Measurements from ENCODE around the gene MTNR1B. TPM values are rescaled to one million over a fixed set of nuclear protein-coding genes. Genes with fewer than 3 reads are reported as not detected.

MTNR1B gene
- total and polyA plus RNA-seq, 2 of the 13 experiments (the other 11 are each of a cell fraction or from before 2014, with no cell fraction given) = not detected

DNA sequence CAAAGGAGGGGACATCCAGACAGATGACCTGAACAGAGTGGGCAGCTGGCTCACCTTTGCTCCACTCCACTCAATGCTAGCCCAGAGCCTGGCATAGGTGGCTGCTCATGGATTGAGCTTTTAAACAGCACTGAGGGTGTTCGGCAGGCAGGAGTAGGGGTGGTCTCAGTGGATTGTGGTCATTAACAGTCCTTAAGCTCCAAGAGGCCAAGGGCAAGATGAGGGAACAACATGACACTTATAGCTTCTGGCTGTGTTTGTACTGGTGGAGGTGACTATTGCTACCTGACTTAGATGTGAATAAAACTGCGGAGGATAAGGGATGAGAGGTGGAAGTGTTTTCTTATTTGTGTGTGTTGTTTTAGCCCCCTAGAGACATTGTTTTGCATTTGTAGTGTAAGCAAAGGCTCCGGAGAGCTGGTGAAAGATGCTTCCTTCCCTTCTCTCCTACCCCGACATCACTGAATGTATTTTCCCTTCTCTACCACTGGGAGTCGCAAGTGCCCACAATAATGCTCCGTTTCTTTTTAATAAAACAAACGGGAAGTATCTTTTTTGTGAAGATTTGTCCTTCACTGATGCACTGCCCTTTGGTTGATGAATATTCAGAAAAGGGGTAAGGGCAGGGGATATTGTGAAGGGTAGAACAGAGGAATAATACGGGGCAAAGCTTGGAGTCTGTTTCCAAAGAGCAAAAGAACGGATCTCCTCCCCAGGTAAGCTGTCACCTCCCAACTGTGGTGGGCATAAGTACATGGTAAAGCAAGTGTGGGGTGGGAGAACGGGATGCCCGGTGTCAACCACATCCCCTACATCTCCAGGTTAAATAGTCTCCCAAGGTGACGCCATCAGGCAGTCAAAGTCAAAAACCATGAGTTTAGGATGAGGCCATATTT lies 27.5 kb upstream of the MTNR1B start (continued):
- TF ChIP-seq ASH2L (IDR thresholded peaks at IDR 0.05; ENCODE audit: insufficient read length, low read depth, low read length) = no peak
- TF ChIP-seq RAD21 (CRISPR knock-in tag; IDR thresholded peaks at IDR 0.05) = peak; percentile 66
- TF ChIP-seq PAF1 (CRISPR knock-in tag; IDR thresholded peaks at IDR 0.05) = no peak
- TF ChIP-seq KMT2A (CRISPR knock-in tag; IDR thresholded peaks at IDR 0.05) = no peak
- no peak for TF ChIP-seq ZNF629 (CRISPR knock-in tag; conservative IDR thresholded peaks at IDR 0.05)
- TF ChIP-seq ZNF564 (CRISPR knock-in tag; IDR thresholded peaks at IDR 0.05) = no peak
- TF ChIP-seq, protein P1, sequence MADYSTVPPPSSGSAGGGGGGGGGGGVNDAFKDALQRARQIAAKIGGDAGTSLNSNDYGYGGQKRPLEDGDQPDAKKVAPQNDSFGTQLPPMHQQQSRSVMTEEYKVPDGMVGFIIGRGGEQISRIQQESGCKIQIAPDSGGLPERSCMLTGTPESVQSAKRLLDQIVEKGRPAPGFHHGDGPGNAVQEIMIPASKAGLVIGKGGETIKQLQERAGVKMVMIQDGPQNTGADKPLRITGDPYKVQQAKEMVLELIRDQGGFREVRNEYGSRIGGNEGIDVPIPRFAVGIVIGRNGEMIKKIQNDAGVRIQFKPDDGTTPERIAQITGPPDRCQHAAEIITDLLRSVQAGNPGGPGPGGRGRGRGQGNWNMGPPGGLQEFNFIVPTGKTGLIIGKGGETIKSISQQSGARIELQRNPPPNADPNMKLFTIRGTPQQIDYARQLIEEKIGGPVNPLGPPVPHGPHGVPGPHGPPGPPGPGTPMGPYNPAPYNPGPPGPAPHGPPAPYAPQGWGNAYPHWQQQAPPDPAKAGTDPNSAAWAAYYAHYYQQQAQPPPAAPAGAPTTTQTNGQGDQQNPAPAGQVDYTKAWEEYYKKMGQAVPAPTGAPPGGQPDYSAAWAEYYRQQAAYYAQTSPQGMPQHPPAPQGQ (CRISPR knock-in tag; IDR thresholded peaks at IDR 0.05; ENCODE audit: borderline replicate concordance) = no peak
- TF ChIP-seq GFI1 (CRISPR knock-in tag; IDR thresholded peaks at IDR 0.05; ENCODE audit: borderline replicate concordance) = no peak
- no peak for TF ChIP-seq LCORL (IDR thresholded peaks at IDR 0.05)
- no peak for TF ChIP-seq LCORL (CRISPR knock-in tag; IDR thresholded peaks at IDR 0.05)
- TF ChIP-seq HOXD1 (CRISPR knock-in tag; IDR thresholded peaks at IDR 0.05) = no peak
- TF ChIP-seq SATB2 (CRISPR knock-in tag; IDR thresholded peaks at IDR 0.05) = no peak
- TF ChIP-seq, protein P2, sequence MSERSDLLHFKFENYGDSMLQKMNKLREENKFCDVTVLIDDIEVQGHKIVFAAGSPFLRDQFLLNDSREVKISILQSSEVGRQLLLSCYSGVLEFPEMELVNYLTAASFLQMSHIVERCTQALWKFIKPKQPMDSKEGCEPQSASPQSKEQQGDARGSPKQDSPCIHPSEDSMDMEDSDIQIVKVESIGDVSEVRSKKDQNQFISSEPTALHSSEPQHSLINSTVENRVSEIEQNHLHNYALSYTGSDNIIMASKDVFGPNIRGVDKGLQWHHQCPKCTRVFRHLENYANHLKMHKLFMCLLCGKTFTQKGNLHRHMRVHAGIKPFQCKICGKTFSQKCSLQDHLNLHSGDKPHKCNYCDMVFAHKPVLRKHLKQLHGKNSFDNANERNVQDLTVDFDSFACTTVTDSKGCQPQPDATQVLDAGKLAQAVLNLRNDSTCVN (CRISPR knock-in tag; IDR thresholded peaks at IDR 0.05; ENCODE audit: borderline replicate concordance) = no peak
- TF ChIP-seq, protein P3, sequence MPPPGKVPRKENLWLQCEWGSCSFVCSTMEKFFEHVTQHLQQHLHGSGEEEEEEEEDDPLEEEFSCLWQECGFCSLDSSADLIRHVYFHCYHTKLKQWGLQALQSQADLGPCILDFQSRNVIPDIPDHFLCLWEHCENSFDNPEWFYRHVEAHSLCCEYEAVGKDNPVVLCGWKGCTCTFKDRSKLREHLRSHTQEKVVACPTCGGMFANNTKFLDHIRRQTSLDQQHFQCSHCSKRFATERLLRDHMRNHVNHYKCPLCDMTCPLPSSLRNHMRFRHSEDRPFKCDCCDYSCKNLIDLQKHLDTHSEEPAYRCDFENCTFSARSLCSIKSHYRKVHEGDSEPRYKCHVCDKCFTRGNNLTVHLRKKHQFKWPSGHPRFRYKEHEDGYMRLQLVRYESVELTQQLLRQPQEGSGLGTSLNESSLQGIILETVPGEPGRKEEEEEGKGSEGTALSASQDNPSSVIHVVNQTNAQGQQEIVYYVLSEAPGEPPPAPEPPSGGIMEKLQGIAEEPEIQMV (CRISPR knock-in tag; IDR thresholded peaks at IDR 0.05; ENCODE audit: low read depth) = no peak
- TF ChIP-seq ZNF354B (CRISPR knock-in tag; IDR thresholded peaks at IDR 0.05) = no peak
- no peak for TF ChIP-seq HOXA7 (CRISPR knock-in tag; IDR thresholded peaks at IDR 0.05)
- TF ChIP-seq ZNF792 (CRISPR knock-in tag; IDR thresholded peaks at IDR 0.05) = no peak
- TF ChIP-seq CREBL2 (CRISPR knock-in tag; IDR thresholded peaks at IDR 0.05; ENCODE audit: borderline replicate concordance) = no peak
- TF ChIP-seq, protein P4, sequence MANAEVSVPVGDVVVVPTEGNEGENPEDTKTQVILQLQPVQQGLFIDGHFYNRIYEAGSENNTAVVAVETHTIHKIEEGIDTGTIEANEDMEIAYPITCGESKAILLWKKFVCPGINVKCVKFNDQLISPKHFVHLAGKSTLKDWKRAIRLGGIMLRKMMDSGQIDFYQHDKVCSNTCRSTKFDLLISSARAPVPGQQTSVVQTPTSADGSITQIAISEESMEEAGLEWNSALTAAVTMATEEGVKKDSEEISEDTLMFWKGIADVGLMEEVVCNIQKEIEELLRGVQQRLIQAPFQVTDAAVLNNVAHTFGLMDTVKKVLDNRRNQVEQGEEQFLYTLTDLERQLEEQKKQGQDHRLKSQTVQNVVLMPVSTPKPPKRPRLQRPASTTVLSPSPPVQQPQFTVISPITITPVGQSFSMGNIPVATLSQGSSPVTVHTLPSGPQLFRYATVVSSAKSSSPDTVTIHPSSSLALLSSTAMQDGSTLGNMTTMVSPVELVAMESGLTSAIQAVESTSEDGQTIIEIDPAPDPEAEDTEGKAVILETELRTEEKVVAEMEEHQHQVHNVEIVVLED (CRISPR knock-in tag; IDR thresholded peaks at IDR 0.05; ENCODE audit: borderline replicate concordance) = no peak
- no peak for TF ChIP-seq JUND (CRISPR knock-in tag; IDR thresholded peaks at IDR 0.05)
- no peak for TF ChIP-seq HES4 (CRISPR knock-in tag; IDR thresholded peaks at IDR 0.05; ENCODE audit: borderline replicate concordance)
- no peak for TF ChIP-seq HNRNPUL1 (IDR thresholded peaks at IDR 0.05; ENCODE audit: low read depth, low read length)
- no peak for TF ChIP-seq MIXL1 (CRISPR knock-in tag; IDR thresholded peaks at IDR 0.05)
- TF ChIP-seq SP2 (CRISPR knock-in tag; IDR thresholded peaks at IDR 0.05) = no peak
- TF ChIP-seq ZNF746 (CRISPR knock-in tag; IDR thresholded peaks at IDR 0.05) = no peak
